ENCODE data around the gene NXN.
"Not testable (repeated sequence)": the region's sequence is repeated elsewhere in the genome, so short reads cannot be mapped to it uniquely, and the experiment has no call there.

The NXN gene

DNA sequence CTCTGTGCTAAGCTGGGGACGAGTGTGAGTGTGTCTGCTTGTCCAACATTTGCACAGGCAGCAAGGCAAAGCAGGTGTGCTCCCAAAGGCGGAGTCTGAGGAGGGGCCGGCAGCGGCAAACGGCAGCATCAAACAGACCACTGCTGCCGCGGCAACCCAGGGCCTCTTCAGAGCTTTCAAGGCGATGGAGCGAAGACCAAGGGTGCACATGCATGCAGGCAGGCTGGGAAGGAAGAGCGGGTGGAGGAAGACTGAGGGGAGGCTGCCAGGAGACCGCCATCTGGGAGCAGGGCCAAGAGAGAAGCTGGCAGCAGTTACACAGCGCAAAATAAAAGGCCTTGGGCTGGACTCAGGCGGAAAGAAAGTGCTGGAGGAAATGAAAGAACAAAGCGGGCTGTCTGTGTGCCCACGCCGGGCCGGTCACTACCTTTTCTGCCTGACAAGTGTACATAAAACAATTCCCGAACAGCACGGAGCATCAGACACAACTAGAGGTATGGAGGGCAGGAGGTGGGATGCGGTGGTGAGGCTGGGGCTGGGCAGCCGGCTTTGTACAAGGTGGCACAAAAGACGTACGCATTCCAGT lies 25.9 kb upstream of the NXN start:
- DNase-seq = no peak

DNA sequence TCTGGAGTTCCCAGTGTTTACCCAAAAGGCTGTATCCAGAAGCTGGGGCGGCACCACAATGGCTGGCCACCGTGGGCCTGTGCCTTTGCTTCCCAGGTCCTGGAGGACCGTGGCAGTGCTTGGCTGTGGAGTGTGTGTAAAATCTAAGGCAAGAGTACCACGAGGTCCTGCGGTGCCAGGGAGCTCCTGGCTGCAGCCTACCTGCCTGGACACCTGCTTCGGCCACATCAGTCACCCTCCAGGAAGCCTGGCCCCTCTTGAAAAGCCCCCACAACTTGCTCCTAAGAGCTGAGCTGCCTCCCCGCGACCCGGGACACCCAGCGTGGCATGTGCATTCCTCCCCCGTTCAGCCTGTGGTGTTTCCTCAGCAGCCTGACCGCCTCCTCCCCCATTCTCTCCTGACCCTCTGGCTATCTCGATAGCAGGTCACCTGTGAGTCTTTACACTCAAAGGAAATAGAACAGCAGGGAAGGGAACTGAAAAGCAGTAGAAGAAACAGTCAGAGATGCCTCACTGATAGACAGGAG lies 25.3 kb upstream of the NXN start:
- DNase-seq = no peak

DNA sequence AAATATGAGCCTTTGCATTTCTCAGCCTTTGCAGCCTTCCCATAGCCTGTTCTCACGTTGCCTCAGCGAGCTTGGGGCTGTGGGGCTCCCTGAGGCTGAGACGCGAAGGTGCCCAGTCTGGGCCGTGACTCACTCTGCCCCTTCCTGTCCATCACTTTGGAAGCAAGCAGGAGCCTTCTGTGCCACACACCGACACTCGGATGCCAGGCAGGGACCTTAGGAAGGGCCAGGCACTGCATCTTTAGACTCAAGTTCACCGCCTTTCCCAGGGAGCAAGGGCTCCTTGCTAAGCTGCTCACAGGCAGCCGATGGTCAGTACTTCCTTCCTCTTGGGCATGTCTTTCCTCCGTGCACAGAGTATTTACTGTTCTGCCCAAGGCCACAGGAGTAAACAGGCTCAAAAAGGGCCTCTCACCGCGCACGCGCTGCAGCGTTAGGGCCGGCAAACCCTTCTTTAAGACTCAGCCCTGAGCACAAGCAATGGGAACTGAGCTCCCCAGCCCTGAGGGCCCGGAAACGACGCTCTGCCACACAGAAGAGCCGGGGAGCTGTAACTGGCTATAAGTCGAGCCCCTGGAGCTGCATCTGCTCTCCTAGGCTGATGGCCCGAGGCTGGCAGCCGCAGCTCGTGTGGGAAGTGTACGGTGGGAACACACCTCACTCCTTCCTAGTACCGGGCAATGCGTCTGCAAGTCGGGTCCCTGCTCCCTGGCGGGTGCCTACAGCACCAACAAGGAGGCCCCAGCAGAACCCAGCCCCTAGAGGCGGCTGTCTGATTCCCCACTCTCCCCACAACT lies 24.6 kb upstream of the NXN start:
- no peak for DNase-seq

DNA sequence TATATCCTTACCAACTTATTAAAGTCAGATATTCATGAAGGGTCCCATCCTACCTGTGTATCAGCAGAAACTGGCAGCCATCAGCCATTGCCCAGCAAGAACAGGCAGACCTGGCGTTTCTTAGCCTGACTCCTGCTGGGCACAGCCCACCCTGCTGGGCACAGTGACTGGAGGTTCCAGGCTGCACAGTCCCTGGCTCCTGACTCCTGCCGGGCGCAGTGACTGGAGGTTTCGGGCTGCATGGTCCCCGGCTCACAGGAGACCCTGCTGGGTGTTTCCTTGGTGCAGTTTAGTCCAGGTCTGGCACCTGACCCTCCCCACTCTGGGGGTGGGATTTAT lies 24.0 kb upstream of the NXN start:
- no peak for DNase-seq

DNA sequence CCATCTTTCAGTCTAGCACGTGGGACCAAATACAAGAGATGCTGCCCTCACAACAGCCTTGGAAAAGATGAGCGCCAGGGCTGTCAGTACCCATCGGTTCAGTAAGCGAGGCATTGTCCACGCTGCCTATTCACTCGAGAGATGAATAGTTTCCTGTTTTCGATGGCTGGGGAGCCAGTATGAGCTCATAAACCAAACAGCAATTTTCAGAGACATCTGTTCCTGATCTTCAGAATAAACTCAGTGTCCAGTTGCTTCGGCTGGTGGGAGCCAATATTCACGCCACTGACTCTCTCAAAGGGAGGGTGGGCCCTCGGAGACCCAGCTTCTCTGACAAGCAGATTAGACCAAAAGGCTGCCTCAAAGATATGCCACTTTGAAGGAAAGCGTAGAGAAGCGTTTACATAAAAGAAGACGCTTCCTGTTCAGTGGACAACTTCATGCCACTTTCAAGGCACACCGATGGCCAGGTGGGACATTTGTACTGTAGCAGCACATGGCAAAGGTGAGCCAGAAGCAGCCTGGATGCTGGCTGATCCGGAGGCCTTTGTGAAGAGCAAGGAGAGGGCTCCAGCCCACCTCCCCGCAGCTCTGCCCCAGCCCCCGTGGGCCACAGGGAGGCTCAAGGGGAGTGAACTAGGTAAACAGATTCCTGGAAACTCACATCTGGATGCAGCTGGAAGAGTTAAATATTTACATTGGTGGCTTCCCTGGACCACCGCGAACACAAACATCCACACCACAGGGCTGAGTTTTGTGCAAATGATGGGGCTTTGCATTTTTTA lies 23.4 kb upstream of the NXN start:
- no peak for DNase-seq

DNA sequence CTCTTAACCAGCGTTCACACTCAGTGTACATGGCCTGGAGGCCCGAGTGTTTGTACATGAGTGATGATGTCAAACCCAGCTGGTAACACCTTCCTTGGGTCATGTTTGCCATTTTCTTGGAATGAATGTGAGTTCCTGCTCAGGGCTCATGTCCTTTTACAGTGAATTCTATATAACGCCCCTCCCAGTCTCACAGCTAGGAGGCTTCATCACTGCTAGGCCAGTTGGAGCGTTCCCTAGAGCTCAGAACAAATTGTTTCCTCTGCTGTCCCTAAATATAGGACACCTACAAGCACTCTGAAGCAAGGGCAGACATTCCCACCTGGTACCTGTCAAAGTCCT lies 22.8 kb upstream of the NXN start:
- DNase-seq = no peak

DNA sequence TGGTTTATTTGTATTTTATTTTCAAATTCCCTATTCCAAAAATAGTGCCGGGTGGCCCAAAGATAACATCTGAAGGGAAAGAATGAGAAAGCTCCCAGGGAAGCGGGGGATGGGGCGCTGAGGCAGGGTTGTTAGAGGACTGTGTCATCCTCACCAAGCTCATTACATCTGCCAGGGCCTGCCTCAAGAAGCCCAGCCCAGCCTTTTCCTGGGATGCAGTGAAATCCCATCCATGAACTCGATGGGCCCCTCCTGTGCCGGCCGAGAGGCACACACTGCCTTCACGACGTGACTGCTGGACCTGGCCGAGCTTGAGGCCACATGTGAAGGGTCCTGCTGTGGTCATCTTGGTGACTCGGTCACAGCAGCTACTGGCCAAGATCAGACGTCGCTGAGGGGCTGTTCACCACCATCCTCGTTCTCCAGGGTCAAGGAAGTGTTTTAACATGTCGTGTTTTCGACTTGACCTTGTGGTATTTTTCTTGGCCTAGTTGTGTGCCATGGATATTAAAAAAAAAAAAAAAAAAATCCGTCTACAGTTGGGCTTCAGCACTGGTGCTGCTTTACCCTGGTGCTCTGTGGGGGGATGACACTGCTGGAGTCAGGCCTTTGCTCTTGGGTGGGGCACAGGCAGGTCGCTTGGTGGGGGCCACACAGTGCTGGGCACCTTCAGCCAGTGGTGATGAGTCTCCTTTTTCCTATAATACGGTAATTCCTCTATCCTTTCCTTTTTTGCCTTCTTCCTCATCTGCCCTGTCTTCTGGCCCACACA lies 22.2 kb upstream of the NXN start:
- no peak for DNase-seq

DNA sequence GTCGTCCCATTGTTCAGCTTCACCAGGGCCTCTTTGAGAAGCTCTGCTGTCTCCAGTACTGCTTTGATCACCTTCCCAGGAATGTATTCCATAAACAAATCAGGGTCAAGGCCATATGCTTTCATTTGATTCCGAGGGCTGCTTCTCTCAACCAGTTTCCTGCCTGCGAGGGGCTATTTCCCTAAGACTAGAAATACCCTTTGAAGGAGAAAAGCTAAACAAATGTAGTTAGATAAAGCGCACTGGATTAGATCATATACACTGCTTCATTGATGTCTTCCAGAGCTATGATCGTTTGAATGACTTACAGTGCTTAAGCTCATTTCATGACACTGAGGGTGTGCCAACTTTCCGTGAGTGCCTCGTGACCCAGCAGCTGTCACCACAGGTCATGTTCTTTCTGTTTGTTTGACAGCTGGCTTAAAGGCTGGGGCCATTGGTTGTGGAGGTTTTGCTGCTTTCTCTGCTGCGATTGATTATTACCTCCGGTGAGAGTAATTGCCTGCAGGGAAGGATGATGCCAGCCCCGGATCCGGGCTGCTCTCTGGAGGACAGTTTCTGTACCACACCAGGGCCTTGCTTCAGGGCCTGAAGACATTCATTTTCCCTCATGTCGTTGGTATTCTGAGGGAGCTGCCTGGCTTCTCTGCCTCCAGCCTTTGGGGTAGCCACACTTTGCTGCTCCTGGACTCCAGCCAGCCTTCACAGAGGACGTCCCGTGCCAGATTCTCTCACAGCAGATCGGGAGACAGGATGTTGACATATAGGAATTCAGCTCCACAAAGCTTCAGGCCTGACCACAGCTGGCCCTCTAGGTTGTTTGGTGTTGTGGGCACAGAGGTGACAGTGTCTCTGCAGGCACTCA lies 21.3 kb upstream of the NXN start:
- no peak for DNase-seq

DNA sequence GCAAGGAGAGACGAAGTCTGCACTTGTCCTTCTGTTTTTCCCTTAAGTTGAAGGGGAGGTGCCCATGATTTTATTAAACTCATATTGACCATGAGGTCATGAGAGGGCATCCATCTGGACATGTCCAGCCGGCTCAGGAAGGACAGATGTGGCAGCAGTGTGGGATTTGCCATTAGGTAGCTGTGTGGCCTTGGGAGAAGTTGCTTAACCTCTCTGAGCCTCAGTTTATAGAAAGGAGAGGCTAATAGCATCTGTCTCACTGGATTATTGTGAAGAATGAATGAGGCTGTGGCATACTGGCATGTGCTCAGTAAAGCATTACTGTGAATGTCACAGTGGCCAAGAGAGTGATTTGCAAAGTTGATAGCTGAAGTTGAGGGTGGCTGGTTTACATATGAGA lies 18.5 kb upstream of the NXN start:
- no peak for DNase-seq

DNA sequence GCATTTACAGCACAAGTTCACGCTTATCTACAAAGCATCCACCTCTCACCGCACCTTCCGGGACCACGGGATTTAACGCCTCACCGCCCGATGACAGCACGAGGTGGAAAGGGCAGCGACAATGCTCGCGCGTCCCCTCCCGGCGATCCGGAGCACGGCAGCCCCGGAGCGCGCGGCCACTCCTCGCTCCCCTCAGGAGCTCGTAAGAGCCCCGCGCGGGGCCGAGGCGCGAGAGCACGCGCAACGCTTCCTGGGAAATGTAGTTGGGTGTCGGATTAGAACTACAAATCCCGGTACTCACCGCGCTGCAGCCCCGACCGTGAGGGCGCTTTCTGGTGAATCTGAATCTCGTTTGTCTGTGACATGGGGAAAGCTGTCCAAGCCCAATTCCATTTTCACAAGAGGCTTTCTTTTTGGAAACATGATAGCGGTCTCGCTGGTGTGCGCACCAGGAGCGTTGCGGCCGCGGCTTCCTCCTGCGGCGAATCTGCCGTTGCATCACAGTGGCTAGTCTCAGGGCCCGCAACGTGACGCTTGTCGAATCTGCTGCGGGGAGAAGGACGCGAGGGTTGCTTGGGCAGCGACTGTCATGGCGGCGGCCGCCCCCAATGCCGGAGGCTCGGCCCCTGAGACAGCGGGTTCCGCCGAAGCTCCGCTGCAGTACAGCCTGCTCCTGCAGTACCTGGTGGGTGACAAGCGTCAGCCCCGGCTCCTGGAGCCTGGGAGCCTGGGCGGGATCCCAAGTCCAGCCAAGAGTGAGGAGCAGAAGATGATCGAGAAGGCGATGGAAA lies 17.2 kb upstream of the NXN start, which contains the start of gene TIMM22:
Gene TIMM22, plus strand, starts transcription at position 576 of the 791 bp plus-strand sequence. Its CDS starts 14 bp downstream, at position 590.
- DNase-seq = peak; percentile 97

DNA sequence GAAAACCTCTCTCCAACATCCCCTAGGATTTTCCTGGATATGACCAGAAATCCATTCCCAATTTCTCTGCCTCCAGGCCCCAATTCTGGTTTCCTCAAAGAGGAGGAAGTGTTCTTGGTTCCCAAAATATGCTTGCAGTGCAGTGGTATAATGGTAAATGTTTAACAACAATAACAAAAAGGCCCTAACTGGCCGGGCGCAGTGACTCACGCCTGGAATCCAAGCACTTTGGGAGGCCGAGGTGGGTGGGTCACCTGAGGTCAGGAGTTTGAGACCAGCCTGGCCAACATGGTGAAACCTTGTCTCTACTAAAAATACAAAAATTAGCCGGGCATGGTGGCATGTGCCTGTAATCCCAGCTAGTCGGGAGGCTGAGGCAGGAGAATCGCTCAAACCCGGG lies 15.7 kb upstream of the NXN start:
- not testable (repeated sequence) for DNase-seq

DNA sequence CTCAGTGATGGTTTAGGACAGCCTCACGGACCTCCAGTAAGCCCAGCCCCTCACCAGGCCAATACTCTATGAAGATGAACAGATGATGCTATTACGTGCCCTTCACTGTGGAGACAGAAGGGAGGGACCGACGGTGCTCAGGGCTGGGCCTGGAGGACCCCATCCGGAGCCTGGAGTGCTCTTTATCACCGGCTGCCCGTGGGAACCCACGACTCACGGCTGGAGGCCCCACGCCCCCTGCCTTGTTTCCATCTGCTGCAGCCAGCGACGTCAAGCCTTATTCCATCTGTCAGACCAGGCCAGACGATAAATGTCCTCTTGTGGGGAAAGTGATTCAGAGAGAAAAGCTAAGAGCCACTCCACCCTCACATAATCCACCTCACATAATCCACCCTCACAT lies 13.4 kb upstream of the NXN start:
- no peak for DNase-seq

DNA sequence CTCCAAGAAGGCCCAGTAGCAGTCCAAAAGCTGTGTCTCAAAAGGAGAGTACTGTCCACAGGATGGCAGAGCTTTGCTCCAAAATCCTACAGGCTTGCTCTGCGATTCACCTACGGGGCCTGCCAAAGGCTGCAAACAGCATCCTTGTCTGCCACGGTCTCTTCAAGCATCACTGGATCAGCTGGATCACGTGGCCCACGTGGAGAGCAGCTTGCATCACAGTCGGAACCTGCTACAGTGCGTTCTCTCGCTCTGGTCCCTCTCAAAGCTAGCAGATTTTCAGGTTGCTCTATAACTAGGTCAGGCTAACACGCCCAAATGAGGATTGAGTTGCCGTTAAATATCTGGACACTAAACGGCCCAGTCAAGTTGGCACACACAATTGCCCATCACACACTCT lies 9.0 kb upstream of the NXN start:
- DNase-seq = no peak

DNA sequence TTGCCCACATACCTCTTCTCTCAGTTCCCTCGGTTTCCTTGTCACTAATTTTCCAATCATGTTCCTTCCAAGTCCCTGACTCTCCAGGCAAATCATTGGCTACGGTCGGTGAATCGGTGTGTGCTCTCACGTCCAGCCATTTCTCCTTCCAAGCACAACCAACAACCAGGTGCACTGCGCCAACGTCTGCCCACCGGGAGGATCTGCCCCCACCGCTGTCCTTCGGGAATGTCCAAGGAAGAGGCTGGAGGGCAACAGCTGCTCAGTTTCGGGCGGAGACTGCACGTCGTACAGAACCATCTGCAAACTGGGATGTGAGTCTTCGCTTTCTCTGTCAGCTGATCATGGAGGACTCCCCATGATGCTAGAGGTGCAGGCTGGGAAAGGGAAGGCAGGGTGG lies 8.4 kb upstream of the NXN start:
- no peak for DNase-seq

DNA sequence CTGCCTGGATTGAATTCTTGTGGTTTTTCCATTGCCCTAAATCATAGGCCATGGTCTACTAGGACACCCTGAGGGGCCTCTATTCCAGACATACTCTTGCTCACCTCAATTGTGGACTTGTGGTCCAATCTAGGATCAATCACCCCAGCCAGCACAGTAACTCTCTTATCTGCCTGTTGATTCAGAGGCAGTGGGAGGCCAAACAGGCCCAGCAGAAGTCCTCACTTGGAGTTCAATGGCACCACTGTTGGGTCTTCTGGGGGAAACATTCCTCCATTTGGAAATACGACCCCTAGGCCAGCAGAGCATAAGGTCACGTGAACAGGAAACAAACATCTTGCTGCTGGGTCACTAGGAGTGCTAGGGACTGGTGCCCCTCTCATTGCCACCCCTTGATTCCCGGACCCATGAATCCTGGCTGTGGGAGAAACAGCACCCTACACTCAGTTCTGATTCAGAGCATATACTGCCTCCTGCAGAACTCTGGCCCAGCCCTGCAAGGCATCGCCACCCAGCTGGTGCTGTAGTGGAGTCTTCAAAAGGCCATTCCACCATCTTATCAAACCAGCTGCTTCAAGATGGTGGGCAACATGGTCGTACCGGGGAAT lies 6.8 kb upstream of the NXN start:
- DNase-seq = no peak

DNA sequence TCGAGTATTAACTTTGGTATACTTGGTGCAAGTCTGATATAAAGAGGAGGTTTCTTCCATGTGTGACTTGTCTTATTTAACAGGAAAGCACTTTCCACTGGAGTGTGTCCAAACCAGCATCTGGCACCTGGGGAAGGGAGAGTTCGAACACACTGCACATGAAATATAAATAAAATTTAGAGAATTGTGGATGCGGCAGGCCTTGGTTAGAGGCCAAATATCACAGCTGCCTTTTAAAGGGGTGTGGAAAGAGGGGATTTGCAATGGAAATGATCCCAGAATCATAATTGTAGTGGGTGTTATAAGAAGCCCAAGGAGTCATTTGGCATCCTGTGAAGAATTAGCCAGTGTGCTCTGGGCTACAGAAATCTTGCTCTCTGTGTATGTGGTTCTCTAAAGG lies 4.3 kb upstream of the NXN start:
- DNase-seq = no peak

DNA sequence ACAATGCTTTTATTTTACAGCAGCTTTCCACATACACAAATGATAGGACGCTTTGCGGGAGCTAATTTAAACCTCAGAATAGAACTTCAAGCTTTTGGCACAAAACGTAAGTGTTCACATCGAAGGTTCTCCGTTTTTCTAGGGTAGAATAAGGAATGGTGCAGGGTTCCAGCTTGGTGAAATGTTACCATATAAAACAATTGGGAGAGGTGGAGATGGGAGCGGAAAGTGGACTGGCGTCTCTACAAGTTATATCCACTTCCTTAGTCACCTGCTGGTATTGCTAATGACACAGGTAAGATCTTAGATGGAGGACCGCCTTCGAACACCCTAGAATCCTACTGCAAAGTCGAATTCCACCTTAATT lies 1.7 kb upstream of the NXN start:
- DNase-seq = no peak

DNA sequence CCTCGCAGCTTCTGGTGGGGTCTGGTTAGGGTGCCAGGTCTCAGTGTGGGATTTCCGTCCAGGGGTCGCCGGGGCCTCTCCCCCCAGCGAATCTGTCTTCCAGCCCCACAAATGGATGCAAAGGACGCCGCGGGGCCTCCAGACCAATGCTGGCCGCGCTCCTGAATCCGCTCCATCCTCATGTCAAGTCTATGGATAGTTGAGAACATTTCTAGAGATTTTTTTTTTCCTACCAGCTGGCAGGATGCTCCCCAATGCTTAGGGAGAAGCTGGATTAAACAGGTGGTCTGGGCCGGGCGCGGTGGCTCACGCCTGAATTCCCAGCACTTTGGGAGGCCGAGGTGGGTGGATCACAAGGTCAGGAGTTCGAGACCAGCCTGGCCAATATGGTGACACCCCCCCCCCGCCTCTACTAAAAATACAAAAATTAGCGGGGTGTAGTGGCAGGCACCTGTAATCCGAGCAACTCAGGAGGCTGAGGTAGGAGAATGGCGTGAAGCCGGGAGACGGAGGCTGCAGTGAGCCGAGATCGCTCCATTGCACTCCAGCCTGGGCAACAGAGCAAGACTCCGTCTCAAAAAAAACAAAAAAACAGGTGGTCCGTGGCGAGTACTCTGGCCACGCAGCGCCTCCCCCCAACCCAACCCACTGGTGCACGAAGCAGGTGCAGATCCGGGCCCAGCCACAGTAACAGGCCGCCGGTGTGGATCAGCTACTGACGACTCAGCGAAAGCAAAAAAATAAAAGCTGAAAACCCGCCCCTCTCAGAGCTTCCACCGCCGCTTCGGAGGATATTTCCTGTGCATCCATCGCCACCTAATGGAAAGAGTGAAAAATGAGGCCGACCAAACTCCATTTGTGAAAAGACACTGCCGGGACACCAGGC lies 1.1 kb upstream of the NXN start:
- DNase-seq = peak; percentile 90

DNA sequence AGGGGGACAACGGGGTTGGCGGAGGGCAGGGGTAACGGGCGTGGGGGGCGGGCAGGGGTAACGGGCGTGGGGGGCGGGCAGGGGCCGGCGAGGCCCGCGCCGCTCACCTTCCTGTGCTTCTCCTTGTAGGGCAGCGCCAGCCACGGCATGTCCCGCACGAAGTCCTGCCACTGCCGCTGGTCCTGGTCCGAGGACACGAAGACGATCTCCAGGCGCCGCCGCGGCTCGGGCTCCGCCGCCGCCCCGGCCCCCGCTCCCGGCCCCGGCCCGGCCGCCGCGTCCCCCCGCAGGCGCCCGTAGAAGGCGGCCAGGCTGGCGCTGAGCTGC lies 401 bp downstream of the NXN start:
- no peak for DNase-seq

Measured in activated effector memory CD4-positive, alpha-beta T cell treated with anti-CD3 and anti-CD28 coated beads, Interleukin-2, amount 50 U/mL, for 16 hours (primary cell).